Neuron (in vitro differentiated cells): Measurements from ENCODE around the gene GTPBP4.
"Not testable (repeated sequence)": the region's sequence is repeated elsewhere in the genome, so short reads cannot be mapped to it uniquely, and the experiment has no call there.

ENCODE experiments used
- H2AFZ ChIP-seq: one replicate; pipeline ENCODE4 v1.6.1; 2013; ENCODE audit warnings: low read depth, mild to moderate bottlenecking, inconsistent platforms, low read length, moderate library complexity
- H3K27me3 ChIP-seq: one replicate; pipeline ENCODE4 v1.6.1; 2013; ENCODE audit warnings: low read length; ENCODE audit not compliant: insufficient read depth
- H3K36me3 ChIP-seq: one replicate; pipeline ENCODE4 v1.6.1; 2013; ENCODE audit warnings: low read length; ENCODE audit not compliant: insufficient read depth
- H3K4me1 ChIP-seq: one replicate; pipeline ENCODE4 v1.6.1; 2013; ENCODE audit warnings: low read length; ENCODE audit not compliant: insufficient read depth
- H3K4me3 ChIP-seq: 2 replicates; pipeline ENCODE4 v1.5.1; 2013; ENCODE audit warnings: mild to moderate bottlenecking, low read length, moderate library complexity
- H3K9me3 ChIP-seq: one replicate; pipeline ENCODE4 v1.6.1; 2013; ENCODE audit warnings: low read length

GTPBP4 gene

GRCh38 chr10:1006573-1006972 is 18.3 kb downstream of the GTPBP4 start:
- no peak overlapping the region for H3K4me3 ChIP-seq
- H2AFZ ChIP-seq: no peak overlapping the region
- no peaks in the 10 kb centered on the region for H3K4me1 ChIP-seq
- H3K36me3 ChIP-seq: peaks cover 90% of the 10 kb centered on the region
- peaks cover 7% of the 10 kb centered on the region for H3K9me3 ChIP-seq
- H3K27me3 ChIP-seq: no peaks in the 10 kb centered on the region

- H3K36me3 ChIP-seq: peaks cover 90% of the 10 kb centered on the region
- no peaks in the 10 kb centered on the region for H3K27me3 ChIP-seq
These were observed 19.3 kb downstream of the GTPBP4 start for GRCh38 chr10:1007583-1007982.

GRCh38 chr10:1009071-1009494 is 20.8 kb downstream of the GTPBP4 start:
- H3K27me3 ChIP-seq: no peaks in the 10 kb centered on the region
- no peaks in the 10 kb centered on the region for H3K4me1 ChIP-seq
- no peak overlapping the region for H3K4me3 ChIP-seq
- no peaks in the 10 kb centered on the region for H3K9me3 ChIP-seq
- peaks cover 86% of the 10 kb centered on the region for H3K36me3 ChIP-seq
- H2AFZ ChIP-seq: no peak overlapping the region

More at GRCh38 chr10:1007583-1007982, 19.3 kb downstream of the GTPBP4 start:
- H3K4me1 ChIP-seq: no peaks in the 10 kb centered on the region
- H2AFZ ChIP-seq: no peak overlapping the region
- H3K9me3 ChIP-seq: no peaks in the 10 kb centered on the region
- no peak overlapping the region for H3K4me3 ChIP-seq

GRCh38 chr10:1009947-1010346 is 21.7 kb downstream of the GTPBP4 start:
- not testable (repeated sequence) for H3K4me3 ChIP-seq, H3K27me3 ChIP-seq, H2AFZ ChIP-seq, H3K9me3 ChIP-seq, H3K4me1 ChIP-seq
- H3K36me3 ChIP-seq: peaks cover 85% of the 10 kb centered on the region

- H3K4me1 ChIP-seq: no peaks in the 10 kb centered on the region
- H3K4me3 ChIP-seq: no peak overlapping the region
- H3K36me3 ChIP-seq: peaks cover 84% of the 10 kb centered on the region
These were observed 22.5 kb downstream of the GTPBP4 start for GRCh38 chr10:1010703-1011102.

GRCh38 chr10:1011696-1012095 is 23.5 kb downstream of the GTPBP4 start:
- Histone ChIP-seq H3K36me3 (peaks cover 83% of the 10 kb centered on the region), H3K4me3 (no peak overlapping the region), H2AFZ (no peak overlapping the region), H3K9me3 (no peaks in the 10 kb centered on the region), H3K27me3 (no peaks in the 10 kb centered on the region), H3K4me1 (no peaks in the 10 kb centered on the region)

More at GRCh38 chr10:1010703-1011102, 22.5 kb downstream of the GTPBP4 start:
- Histone ChIP-seq H3K27me3 (no peaks in the 10 kb centered on the region), H3K9me3 (no peaks in the 10 kb centered on the region), H2AFZ (no peak overlapping the region)

- H3K4me1 ChIP-seq: no peaks in the 10 kb centered on the region
- no peaks in the 10 kb centered on the region for H3K27me3 ChIP-seq
- no peak overlapping the region for H2AFZ ChIP-seq
- H3K9me3 ChIP-seq: peaks cover 3% of the 10 kb centered on the region
- H3K36me3 ChIP-seq: peaks cover 72% of the 10 kb centered on the region
- no peak overlapping the region for H3K4me3 ChIP-seq
These were observed 27.5 kb downstream of the GTPBP4 start for GRCh38 chr10:1015688-1016087.

GRCh38 chr10:1019362-1019761 is 31.1 kb downstream of the GTPBP4 start:
- peaks cover 3% of the 10 kb centered on the region for H3K9me3 ChIP-seq
- H3K27me3 ChIP-seq: no peaks in the 10 kb centered on the region
- peaks cover 42% of the 10 kb centered on the region for H3K36me3 ChIP-seq
- H3K4me1 ChIP-seq: no peaks in the 10 kb centered on the region
- H3K4me3 ChIP-seq: no peak overlapping the region
- no peak overlapping the region for H2AFZ ChIP-seq

- H3K9me3 ChIP-seq: peaks cover 3% of the 10 kb centered on the region
- H3K36me3 ChIP-seq: peaks cover 34% of the 10 kb centered on the region
- no peaks in the 10 kb centered on the region for H3K27me3 ChIP-seq
- no peaks in the 10 kb centered on the region for H3K4me1 ChIP-seq
- H2AFZ ChIP-seq: no peak overlapping the region
- H3K4me3 ChIP-seq: no peak overlapping the region
These were observed 32.2 kb downstream of the GTPBP4 start for GRCh38 chr10:1020460-1020859.

- Histone ChIP-seq H3K4me3 (no peak overlapping the region), H3K9me3 (peaks cover 3% of the 10 kb centered on the region), H3K36me3 (peaks cover 29% of the 10 kb centered on the region), H3K27me3 (no peaks in the 10 kb centered on the region), H2AFZ (no peak overlapping the region), H3K4me1 (no peaks in the 10 kb centered on the region)
These were observed 32.7 kb downstream of the GTPBP4 start for GRCh38 chr10:1020958-1021357.

- H3K4me1 ChIP-seq: no peaks in the 10 kb centered on the region
- H3K36me3 ChIP-seq: peaks cover 16% of the 10 kb centered on the region
- H3K27me3 ChIP-seq: no peaks in the 10 kb centered on the region
- H2AFZ ChIP-seq: no peak overlapping the region
- H3K9me3 ChIP-seq: peaks cover 3% of the 10 kb centered on the region
- H3K4me3 ChIP-seq: no peak overlapping the region
These were observed 34.2 kb downstream of the GTPBP4 start for GRCh38 chr10:1022413-1022812.

GRCh38 chr10:1024103-1024502 is 35.9 kb downstream of the GTPBP4 start:
- peaks cover 3% of the 10 kb centered on the region for H3K9me3 ChIP-seq
- H3K4me1 ChIP-seq: no peaks in the 10 kb centered on the region
- no peak overlapping the region for H2AFZ ChIP-seq
- peaks cover 12% of the 10 kb centered on the region for H3K36me3 ChIP-seq
- no peak overlapping the region for H3K4me3 ChIP-seq
- no peaks in the 10 kb centered on the region for H3K27me3 ChIP-seq

GRCh38 chr10:1025683-1026082 is 37.4 kb downstream of the GTPBP4 start, which contains the start of gene IDI2:
Gene IDI2, minus strand, starts transcription at chr10:1025859. Its CDS starts 1,136 bp downstream, at chr10:1024723.
- Histone ChIP-seq H3K4me3 (no peak within 1 kb of the TSS), H2AFZ (no peak within 1 kb of the TSS), H3K9me3 (no peaks in the 10 kb centered on the region), H3K27me3 (no peaks in the 10 kb centered on the region), H3K4me1 (no peaks in the 10 kb centered on the region), H3K36me3 (peaks cover 1% of the 10 kb centered on the region)

- no peaks in the 10 kb centered on the region for H3K36me3 ChIP-seq
- no peaks in the 10 kb centered on the region for H3K27me3 ChIP-seq
- H3K4me3 ChIP-seq: no peak overlapping the region
- no peaks in the 10 kb centered on the region for H3K4me1 ChIP-seq
- H3K9me3 ChIP-seq: no peaks in the 10 kb centered on the region
- no peak overlapping the region for H2AFZ ChIP-seq
These were observed 38.3 kb downstream of the GTPBP4 start for GRCh38 chr10:1026578-1026977.
